Activated CD8-positive, alpha-beta T cell treated with anti-CD3 and anti-CD28 coated beads, Interleukin-2, amount 10 ng/mL, durations not matched to agents 7 days and 5 days (primary cell): Measurements from ENCODE around the gene ARID3A. TPM values are rescaled to one million over a fixed set of nuclear protein-coding genes. Genes with fewer than 3 reads are reported as not detected.

Experiments used
- ATAC-seq: fragments of 150-1000 bp; cut with Tn5 transposase; one replicate; pipeline ENCODE4 v1.10.0; 2021; ENCODE audit warnings: moderate library complexity
- CTCF ChIA-PET: fragments of 350-600 bp; sonication (Branson Sonifier 250); formaldehyde crosslinking; loops from one replicate; lab custom pipeline; 2021; ENCODE audit warnings: antibody characterized with exemption; lab: Charles Lee
- POLR2A ChIA-PET: fragments of 350-600 bp; sonication (Branson Sonifier 250); formaldehyde crosslinking; loops from one replicate; lab custom pipeline; 2021; ENCODE audit warnings: antibody characterized with exemption; lab: Charles Lee
- DNase-seq: peaks from one replicate; pipeline ENCODE4 v3.0.0-alpha.2; 2020
- H3K27ac Mint-ChIP-seq: one replicate; pipeline ENCODE4 v1.8.0; 2021; ENCODE audit warnings: mild to moderate bottlenecking, mixed read lengths
- H3K27me3 Mint-ChIP-seq: one replicate; pipeline ENCODE4 v1.8.0; 2021; ENCODE audit warnings: low read depth, mixed read lengths
- H3K36me3 Mint-ChIP-seq: one replicate; pipeline ENCODE4 v1.8.0; 2021; ENCODE audit warnings: low read depth, mixed read lengths
- H3K4me1 Mint-ChIP-seq: one replicate; pipeline ENCODE4 v1.8.0; 2021; ENCODE audit warnings: low read depth, mixed read lengths
- H3K4me3 Mint-ChIP-seq: one replicate; pipeline ENCODE4 v1.8.0; 2021; ENCODE audit warnings: mild to moderate bottlenecking, mixed read lengths
- H3K9me3 Mint-ChIP-seq: one replicate; pipeline ENCODE4 v1.8.0; 2022; ENCODE audit warnings: mixed read lengths; ENCODE audit not compliant: insufficient read depth
- total RNA-seq, 2 experiments: library from RNA; stranded (reverse); gene quantifications; one replicate each; pipeline ENCODE4 v1.2.3, GENCODE V29; 2021

The ARID3A gene
- total RNA-seq, 2 experiments from 2014 or later: 26.7 to 27.7 TPM

GRCh38 chr19:1000095-1000494 lies 74.3 kb downstream of the ARID3A start, which contains the start of gene GRIN3B:
TSS of gene GRIN3B (plus strand) at chr19:1000419. CDS start at chr19:1000438, 19 bp downstream.
- CTCF ChIA-PET: no interaction called here
- H3K9me3 Mint-ChIP-seq: no peaks in the 10 kb centered on the region
- H3K36me3 Mint-ChIP-seq: no peaks in the 10 kb centered on the region
- peak; percentile 35 for ATAC-seq
- POLR2A ChIA-PET: no interaction called here
- DNase-seq: peak; percentile 76
- H3K27me3 Mint-ChIP-seq: peaks cover 31% of the 10 kb centered on the region
- no peak within 1 kb of the TSS for H3K27ac Mint-ChIP-seq
- no peak within 1 kb of the TSS for H3K4me3 Mint-ChIP-seq
- peaks cover 13% of the 10 kb centered on the region for H3K4me1 Mint-ChIP-seq

- Mint-ChIP-seq H3K27ac (no peak overlapping the region), H3K4me3 (no peak overlapping the region), H3K9me3 (no peaks in the 10 kb centered on the region), H3K27me3 (peaks cover 31% of the 10 kb centered on the region), H3K36me3 (no peaks in the 10 kb centered on the region), H3K4me1 (peaks cover 10% of the 10 kb centered on the region)
- ATAC-seq (no peak), DNase-seq (no peak)
- POLR2A ChIA-PET: no interaction called here
- CTCF ChIA-PET: interaction anchor here (0.5 to 0.8 kb wide), 2 partner anchors 28 to 230 kb away, joined by 3 to 4 read pairs; no protein-coding TSS in a partner anchor
Observed at GRCh38 chr19:1000591-1001537, 75.0 kb downstream of the ARID3A start.

- Mint-ChIP-seq H3K9me3 (no peaks in the 10 kb centered on the region), H3K27ac (no peak overlapping the region), H3K36me3 (no peaks in the 10 kb centered on the region), H3K4me3 (no peak overlapping the region), H3K4me1 (peaks cover 5% of the 10 kb centered on the region), H3K27me3 (peaks cover 27% of the 10 kb centered on the region)
- POLR2A ChIA-PET: no interaction called here
- CTCF ChIA-PET: interaction anchor here (0.5 to 0.8 kb wide), 2 partner anchors 27 to 231 kb away, joined by 3 to 4 read pairs; no protein-coding TSS in a partner anchor
- DNase-seq (peak; percentile 77), ATAC-seq (peak; percentile 68)
Observed at GRCh38 chr19:1001538-1002166, 75.8 kb downstream of the ARID3A start.

- POLR2A ChIA-PET: no interaction called here
- ATAC-seq (no peak), DNase-seq (no peak)
- no peaks in the 10 kb centered on the region for H3K9me3 Mint-ChIP-seq
- no peak overlapping the region for H3K27ac Mint-ChIP-seq
- H3K36me3 Mint-ChIP-seq: peaks cover 5% of the 10 kb centered on the region
- H3K27me3 Mint-ChIP-seq: peaks cover 25% of the 10 kb centered on the region
- CTCF ChIA-PET: no interaction called here
- no peak overlapping the region for H3K4me3 Mint-ChIP-seq
- H3K4me1 Mint-ChIP-seq: peaks cover 4% of the 10 kb centered on the region
Observed at GRCh38 chr19:1002600-1002999, 76.8 kb downstream of the ARID3A start.

- ChIA-PET POLR2A (interaction anchor here (1.4 kb wide), 1 partner anchor 16 kb away, joined by 3 read pairs; no protein-coding TSS in a partner anchor), CTCF (interaction anchor here (1.2 to 1.4 kb wide), 2 partner anchors 19 to 140 kb away, joined by 5 read pairs; partner anchors contain the start of gene WDR18)
- Mint-ChIP-seq H3K4me3 (no peak overlapping the region), H3K27ac (no peak overlapping the region), H3K4me1 (peaks cover 4% of the 10 kb centered on the region), H3K27me3 (peaks cover 18% of the 10 kb centered on the region), H3K9me3 (no peaks in the 10 kb centered on the region), H3K36me3 (peaks cover 6% of the 10 kb centered on the region)
- ATAC-seq: no peak
- no peak for DNase-seq
Observed at GRCh38 chr19:1003283-1003682, 77.4 kb downstream of the ARID3A start.

GRCh38 chr19:1004204-1004802 lies 78.5 kb downstream of the ARID3A start:
- peaks cover 8% of the 10 kb centered on the region for H3K36me3 Mint-ChIP-seq
- ChIA-PET POLR2A (interaction anchor here (0.8 to 1.4 kb wide), 2 partner anchors 15 to 80 kb away, joined by 3 read pairs; no protein-coding TSS in a partner anchor), CTCF (interaction anchor here (1.2 to 1.5 kb wide), 3 partner anchors 20 to 141 kb away, joined by 3 to 5 read pairs (median 5); partner anchors contain the start of gene WDR18)
- no peaks in the 10 kb centered on the region for H3K9me3 Mint-ChIP-seq
- no peak for ATAC-seq
- H3K27ac Mint-ChIP-seq: peak overlapping the region; percentile 30
- peaks cover 11% of the 10 kb centered on the region for H3K27me3 Mint-ChIP-seq
- no peak overlapping the region for H3K4me3 Mint-ChIP-seq
- DNase-seq: no peak
- peaks cover 4% of the 10 kb centered on the region for H3K4me1 Mint-ChIP-seq

- CTCF ChIA-PET: interaction anchor here (1.4 to 1.5 kb wide), 2 partner anchors 82 to 141 kb away, joined by 3 to 5 read pairs; no protein-coding TSS in a partner anchor
- POLR2A ChIA-PET: interaction anchor here (1.4 kb wide), 1 partner anchor 15 kb away, joined by 3 read pairs; no protein-coding TSS in a partner anchor
- H3K27me3 Mint-ChIP-seq: peaks cover 8% of the 10 kb centered on the region
- peak overlapping the region; percentile 3 for H3K27ac Mint-ChIP-seq
- H3K9me3 Mint-ChIP-seq: no peaks in the 10 kb centered on the region
- H3K4me3 Mint-ChIP-seq: no peak overlapping the region
- peaks cover 4% of the 10 kb centered on the region for H3K4me1 Mint-ChIP-seq
- H3K36me3 Mint-ChIP-seq: peaks cover 12% of the 10 kb centered on the region
- DNase-seq: no peak
- ATAC-seq: no peak
Observed at GRCh38 chr19:1004803-1005664, 79.2 kb downstream of the ARID3A start.

- H3K4me1 Mint-ChIP-seq: no peaks in the 10 kb centered on the region
- H3K4me3 Mint-ChIP-seq: no peak overlapping the region
- H3K9me3 Mint-ChIP-seq: no peaks in the 10 kb centered on the region
- H3K27me3 Mint-ChIP-seq: peaks cover 4% of the 10 kb centered on the region
- H3K27ac Mint-ChIP-seq: no peak overlapping the region
- ATAC-seq: no peak
- ChIA-PET CTCF (interaction anchor here (1.1 kb wide), 1 partner anchor 238 kb away, joined by 3 read pairs; no protein-coding TSS in a partner anchor), POLR2A (no interaction called here)
- no peak for DNase-seq
- peaks cover 15% of the 10 kb centered on the region for H3K36me3 Mint-ChIP-seq
Observed at GRCh38 chr19:1006711-1007398, 81.0 kb downstream of the ARID3A start.

- H3K4me1 Mint-ChIP-seq: no peaks in the 10 kb centered on the region
- ChIA-PET POLR2A (no interaction called here), CTCF (no interaction called here)
- no peaks in the 10 kb centered on the region for H3K9me3 Mint-ChIP-seq
- ATAC-seq: no peak
- no peak overlapping the region for H3K4me3 Mint-ChIP-seq
- no peak for DNase-seq
- peaks cover 15% of the 10 kb centered on the region for H3K36me3 Mint-ChIP-seq
- no peak overlapping the region for H3K27ac Mint-ChIP-seq
- peaks cover 2% of the 10 kb centered on the region for H3K27me3 Mint-ChIP-seq
Observed at GRCh38 chr19:1007399-1008251, 81.8 kb downstream of the ARID3A start.
